ENCODE measurements around the gene CTSC. TPM values are rescaled to one million over a fixed set of nuclear protein-coding genes. Genes with fewer than 3 reads are reported as not detected.

CTSC gene
- 41.2 TPM for polyA plus RNA-seq (ENCODE audit: insufficient read length)

- peak; percentile 89 for DNase-seq
Observed at GRCh38 chr11:88337181-88337986, at the start of gene CTSC. CTSC (minus strand) TSS chr11:88337736; CDS start chr11:88337672, 64 bp downstream.

GRCh38 chr11:88384669-88385005 lies 47.1 kb upstream of the CTSC start:
- no peak for DNase-seq

- no peak for DNase-seq
Observed at GRCh38 chr11:88384004-88384668, 46.6 kb upstream of the CTSC start.

GRCh38 chr11:88383447-88383846 lies 45.9 kb upstream of the CTSC start:
- no peak for DNase-seq

- DNase-seq = no peak
Observed at GRCh38 chr11:88379130-88379529, 41.6 kb upstream of the CTSC start.

GRCh38 chr11:88378422-88379066 lies 41.0 kb upstream of the CTSC start:
- no peak for DNase-seq

GRCh38 chr11:88377646-88378045 lies 40.1 kb upstream of the CTSC start:
- no peak for DNase-seq

- no peak for DNase-seq
Observed at GRCh38 chr11:88377144-88377543, 39.6 kb upstream of the CTSC start.

GRCh38 chr11:88375927-88376470 lies 38.5 kb upstream of the CTSC start:
- no peak for DNase-seq

- DNase-seq = no peak
Observed at GRCh38 chr11:88370782-88371181, 33.2 kb upstream of the CTSC start.

GRCh38 chr11:88367310-88367709 lies 29.8 kb upstream of the CTSC start:
- no peak for DNase-seq

GRCh38 chr11:88363648-88364065 lies 26.1 kb upstream of the CTSC start:
- no peak for DNase-seq

- DNase-seq = no peak
Observed at GRCh38 chr11:88363004-88363403, 25.5 kb upstream of the CTSC start.

- no peak for DNase-seq
Observed at GRCh38 chr11:88360141-88360540, 22.6 kb upstream of the CTSC start.

- no peak for DNase-seq
Observed at GRCh38 chr11:88359541-88359940, 22.0 kb upstream of the CTSC start.

- no peak for DNase-seq
Observed at GRCh38 chr11:88359114-88359513, 21.6 kb upstream of the CTSC start.

- no peak for DNase-seq
Observed at GRCh38 chr11:88358040-88358431, 20.5 kb upstream of the CTSC start.

- DNase-seq = no peak
Observed at GRCh38 chr11:88357323-88358039, 19.9 kb upstream of the CTSC start.

GRCh38 chr11:88355887-88356286 lies 18.4 kb upstream of the CTSC start:
- no peak for DNase-seq

- DNase-seq = no peak
Observed at GRCh38 chr11:88354912-88355311, 17.4 kb upstream of the CTSC start.

GRCh38 chr11:88353835-88354496 lies 16.4 kb upstream of the CTSC start:
- no peak for DNase-seq

GRCh38 chr11:88353386-88353785 lies 15.8 kb upstream of the CTSC start:
- no peak for DNase-seq
